GM21723 (cell line): ENCODE data around the gene TMEM45B.
"Not testable (repeated sequence)": the region's sequence is repeated elsewhere in the genome, so short reads cannot be mapped to it uniquely, and the experiment has no call there.

ENCODE experiments used
- ATAC-seq: cut with Tn5 transposase; IDR thresholded peaks from one replicate; pipeline ENCODE4 v1.9.1; 2021; ENCODE audit warnings: mild to moderate bottlenecking, moderate library complexity; ENCODE audit not compliant: unreplicated experiment

TMEM45B gene

GRCh38 chr11:129815596-129816461, at the start of gene TMEM45B:
TMEM45B (plus strand) TSS chr11:129815848; CDS start chr11:129852483, 36,635 bp downstream.
- no peak for ATAC-seq

DNA sequence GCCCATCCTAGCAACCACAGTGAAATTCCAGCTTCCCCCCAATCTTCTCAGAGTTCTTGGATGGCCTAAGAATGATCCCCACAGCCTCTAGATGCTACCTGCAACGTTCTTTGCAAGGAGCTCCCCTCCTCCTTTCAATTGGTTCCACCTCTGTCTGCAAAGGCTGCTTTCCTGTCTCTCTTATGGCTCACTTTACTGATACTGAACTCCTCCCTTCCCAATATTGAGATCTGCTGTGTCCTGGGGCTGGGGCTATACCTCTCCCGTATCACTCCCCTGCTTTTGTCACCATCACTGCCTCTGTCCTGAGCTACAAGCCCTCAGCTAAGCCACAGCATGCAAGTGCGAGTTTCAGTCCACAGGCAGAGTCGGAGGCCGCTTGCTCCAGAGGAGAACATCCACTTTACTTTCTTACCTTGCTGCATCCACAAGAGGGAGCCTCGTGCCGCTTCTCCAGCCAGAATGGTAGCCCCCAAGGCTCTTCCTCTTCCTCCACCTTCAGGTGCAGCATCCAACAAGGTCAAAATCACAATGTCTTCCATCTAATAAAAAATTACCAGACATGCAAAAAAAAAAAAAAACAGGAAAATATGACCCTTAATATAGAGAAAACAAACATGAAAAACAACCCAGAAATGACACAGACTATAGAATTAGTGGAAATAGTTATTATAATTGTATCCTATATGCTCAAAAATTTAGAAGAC, 48.6 kb upstream of the TMEM45B start:
- ATAC-seq = no peak

DNA sequence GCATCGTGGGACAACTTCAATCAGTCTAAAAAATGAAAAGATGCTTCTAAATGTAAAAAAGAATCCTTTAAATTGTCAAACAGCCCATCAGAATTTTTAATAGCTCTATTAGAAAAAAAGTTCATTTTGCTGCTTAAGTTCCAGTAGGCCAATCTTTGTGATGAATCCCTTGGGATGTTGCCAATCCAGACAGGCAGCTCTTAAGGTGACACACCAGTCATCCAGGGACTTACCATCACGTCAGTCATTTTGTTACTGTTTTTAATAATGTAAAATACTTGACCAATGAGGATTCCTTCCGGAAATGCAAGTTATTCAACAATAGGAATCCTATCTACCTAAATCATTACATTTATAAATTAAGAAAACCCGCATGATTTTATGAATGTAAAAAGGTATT, 47.8 kb upstream of the TMEM45B start:
- ATAC-seq = no peak

DNA sequence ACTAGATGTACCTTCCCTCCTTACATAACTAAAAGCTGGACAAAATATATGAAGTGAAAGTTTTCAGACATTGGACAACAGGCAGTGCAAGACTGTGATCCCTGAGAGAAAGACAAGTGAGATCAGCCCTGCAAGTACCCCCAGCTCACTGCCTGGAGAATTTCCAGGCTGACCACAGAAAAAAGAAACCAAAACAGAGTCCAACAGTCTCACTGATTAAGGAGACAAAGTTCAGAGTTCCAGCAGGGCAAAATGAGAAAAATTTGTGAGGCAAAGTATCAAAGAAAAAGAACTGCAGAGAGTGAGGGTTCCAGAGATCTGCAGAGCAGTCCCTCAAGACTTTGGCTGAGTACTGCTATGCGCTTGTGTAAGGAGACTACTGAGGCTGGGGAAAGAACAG, 47.3 kb upstream of the TMEM45B start:
- ATAC-seq = no peak

DNA sequence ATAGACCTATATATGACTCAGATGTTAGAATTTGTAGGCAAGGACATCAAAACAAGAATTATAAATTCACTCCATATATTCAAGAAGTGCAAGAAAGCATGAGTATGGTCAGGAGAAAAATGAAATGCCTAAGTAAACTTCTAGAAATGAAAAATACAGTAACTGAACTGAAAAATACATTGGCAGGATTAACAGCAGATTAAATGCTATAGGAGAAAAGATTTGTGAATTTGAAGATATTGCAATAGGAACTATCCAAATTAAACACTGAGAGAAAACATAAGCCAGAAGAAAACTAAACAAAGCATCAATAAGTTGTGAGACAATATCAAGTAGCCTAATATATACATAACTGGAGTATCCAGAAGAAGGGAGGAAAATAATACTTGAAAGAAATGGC, 46.6 kb upstream of the TMEM45B start:
- ATAC-seq = no peak

DNA sequence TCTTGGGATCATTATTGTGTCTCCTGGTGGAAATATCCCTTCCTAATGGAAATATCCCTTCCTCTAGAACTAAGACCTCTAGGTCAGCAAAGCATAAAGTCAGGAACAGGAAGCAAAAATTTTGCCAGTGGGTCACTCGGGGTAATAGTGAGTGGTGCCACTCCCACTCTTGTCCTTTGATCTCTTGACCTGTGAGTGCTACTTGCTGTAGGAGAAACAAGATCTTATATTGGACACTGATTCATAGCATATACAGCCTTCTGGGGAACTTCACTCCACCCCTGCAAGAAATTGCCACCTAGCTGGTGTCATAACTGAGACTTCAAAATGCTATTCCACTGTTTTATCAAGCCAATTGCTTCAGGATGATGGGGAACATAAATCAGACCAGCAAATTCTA, 44.7 kb upstream of the TMEM45B start:
- ATAC-seq = no peak

GRCh38 chr11:129771456-129771855, 44.2 kb upstream of the TMEM45B start:
- not testable (repeated sequence) for ATAC-seq

- ATAC-seq = no peak
These were observed 36.8 kb upstream of the TMEM45B start for GRCh38 chr11:129778877-129779276.

- ATAC-seq = no peak
These were observed 36.3 kb upstream of the TMEM45B start for GRCh38 chr11:129779342-129779741.

DNA sequence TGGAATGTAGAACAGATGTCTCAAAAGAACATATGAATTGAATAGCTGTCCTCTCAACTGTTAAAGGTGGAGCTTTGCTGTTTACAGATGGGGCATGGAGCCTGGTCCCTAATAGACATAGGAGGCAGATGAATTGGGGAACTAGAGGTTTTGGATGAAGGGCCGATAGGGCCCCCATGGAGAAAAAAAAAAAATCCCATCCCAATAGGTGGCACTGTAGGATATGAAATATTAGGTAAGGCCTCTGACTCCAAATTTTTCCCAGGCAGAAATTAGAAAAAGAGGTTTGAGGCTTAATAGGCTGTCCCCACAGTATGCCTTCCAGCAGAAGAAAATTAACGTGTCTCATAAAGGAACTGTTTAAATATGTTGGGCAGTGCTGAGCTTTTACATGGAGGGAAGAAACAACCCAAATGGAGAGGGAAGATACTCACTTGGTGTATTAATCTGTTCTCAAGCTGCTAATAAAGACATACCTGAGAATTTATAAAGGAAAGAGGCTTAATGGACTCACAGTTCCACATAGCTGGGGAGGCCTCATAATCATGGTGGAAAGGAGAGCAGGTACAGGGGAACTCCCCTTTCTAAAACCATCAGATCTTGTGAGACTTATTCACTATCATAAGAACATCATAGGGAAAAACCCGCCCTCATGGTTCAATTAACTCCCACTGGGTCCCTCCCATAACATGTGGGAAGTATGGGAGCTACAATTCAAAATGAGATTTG, 30.1 kb upstream of the TMEM45B start:
- ATAC-seq = no peak

- ATAC-seq = not testable (repeated sequence)
These were observed 29.6 kb upstream of the TMEM45B start for GRCh38 chr11:129786112-129786416.

- ATAC-seq = no peak
These were observed 28.0 kb upstream of the TMEM45B start for GRCh38 chr11:129787532-129788155.

DNA sequence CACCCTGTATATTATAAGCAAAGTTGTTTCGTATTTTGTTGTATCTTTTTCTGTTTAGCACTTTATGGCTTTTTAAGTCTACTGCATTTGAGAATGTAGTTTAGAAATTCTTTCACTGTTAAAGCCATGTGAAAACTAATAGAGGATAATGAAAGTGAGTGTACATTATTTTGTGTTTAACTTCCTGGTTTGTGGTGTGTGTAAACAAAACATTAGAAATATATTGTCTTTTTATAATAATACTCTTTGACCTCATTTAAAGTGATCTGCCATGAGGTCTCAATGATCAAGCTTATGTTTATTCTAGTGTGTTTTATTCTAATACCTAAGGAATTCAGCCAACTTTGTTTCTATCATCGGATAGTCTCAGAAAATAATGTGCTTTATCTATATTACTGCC, 27.4 kb upstream of the TMEM45B start:
- no peak for ATAC-seq

DNA sequence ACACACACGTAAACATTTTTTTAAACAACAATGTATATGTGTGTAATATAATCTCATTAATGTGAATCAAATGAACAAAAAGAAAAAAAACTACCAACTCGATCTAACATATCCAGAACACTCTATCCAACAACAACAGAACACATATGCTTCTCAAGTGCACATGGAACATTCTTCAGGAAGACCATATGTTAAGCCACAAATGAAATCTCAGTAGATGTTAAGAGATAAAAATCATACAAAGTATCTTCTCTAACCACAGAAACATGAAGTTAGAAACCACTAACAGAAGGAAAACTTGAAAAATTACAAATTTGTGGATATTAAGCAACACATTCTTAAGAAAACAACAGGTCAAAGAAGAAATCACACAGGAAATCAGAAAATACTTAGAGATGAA, 25.5 kb upstream of the TMEM45B start:
- no peak for ATAC-seq

- no peak for ATAC-seq
These were observed 24.1 kb upstream of the TMEM45B start for GRCh38 chr11:129791515-129791914.

DNA sequence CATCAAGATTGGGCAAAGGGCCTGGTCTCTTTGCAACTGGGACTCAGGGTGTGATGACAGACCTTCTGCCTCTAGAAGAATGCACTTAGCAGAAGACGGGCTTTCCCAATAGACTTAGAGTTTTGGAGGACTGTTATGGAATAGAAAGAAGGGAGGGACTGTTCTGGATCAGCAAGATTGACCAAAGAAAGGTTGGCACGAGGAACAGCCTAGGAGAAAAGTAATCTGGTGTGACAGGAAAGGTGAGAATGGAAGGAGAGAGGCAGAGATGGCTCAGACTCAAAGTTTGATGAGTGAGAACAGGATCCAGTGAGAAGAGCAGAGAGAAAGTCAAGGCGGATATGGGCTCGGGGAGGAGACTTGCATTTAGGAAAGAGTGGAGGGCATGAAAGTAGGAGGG, 23.0 kb upstream of the TMEM45B start:
- no peak for ATAC-seq

- ATAC-seq = no peak
These were observed 20.6 kb upstream of the TMEM45B start for GRCh38 chr11:129795089-129795488.

DNA sequence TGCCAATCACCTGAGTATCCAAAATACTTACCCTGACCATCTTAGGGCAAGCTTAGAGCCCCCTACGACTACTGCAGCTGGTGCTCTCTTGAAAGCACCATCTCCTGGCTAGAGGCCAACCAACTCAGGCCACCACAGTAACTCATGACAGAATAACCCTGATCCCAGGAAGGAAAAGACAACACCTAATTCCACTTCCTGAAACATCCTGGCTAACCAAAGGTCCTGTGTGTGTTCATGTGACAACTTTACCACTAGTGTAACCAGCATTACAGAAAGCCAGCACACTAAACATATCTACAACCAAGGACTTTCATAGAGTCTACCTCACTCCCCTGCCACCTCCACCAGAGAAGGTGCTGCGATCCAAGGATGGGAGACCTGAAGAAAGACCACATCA, 17.4 kb upstream of the TMEM45B start:
- ATAC-seq = no peak

DNA sequence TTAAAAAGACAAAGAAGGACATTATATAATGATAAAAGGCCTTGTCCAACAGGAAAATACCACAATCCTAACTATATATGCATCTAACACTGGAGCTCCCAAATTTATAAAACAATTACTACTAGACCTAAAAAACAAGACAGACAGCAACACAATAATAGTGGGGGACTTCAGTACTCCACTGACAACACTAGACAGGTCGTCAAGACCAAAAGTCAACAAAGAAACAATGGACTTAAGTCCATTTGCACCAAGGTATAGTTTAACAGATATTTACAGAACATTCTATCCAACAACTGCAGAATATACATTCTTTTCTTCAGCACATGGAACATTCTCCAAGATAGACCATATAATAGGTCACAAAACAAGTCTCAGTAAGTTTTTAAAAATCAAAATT, 15.5 kb upstream of the TMEM45B start:
- not testable (repeated sequence) for ATAC-seq

DNA sequence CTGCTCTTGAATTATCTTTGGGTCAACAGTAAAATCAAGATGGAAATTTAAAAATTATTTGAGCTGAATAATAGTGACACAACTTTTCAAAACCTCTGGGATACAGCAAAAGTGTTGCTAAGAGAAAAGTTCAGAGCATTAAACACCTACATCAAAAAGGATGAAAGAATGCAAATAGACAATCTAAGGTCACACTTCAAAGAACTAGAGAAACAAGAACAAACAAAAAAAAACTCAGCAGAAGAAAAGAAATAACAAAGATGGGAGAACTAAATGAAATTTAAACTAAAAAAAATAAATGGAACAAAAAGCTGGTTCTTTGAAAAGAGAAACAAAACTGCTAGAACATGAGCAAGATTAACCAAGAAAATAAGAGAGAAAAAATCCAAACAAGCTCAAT, 15.0 kb upstream of the TMEM45B start:
- no peak for ATAC-seq

GRCh38 chr11:129803533-129803932, 12.1 kb upstream of the TMEM45B start:
- ATAC-seq = no peak
